SU-DHL-6 (cell line): Measurements from ENCODE around the gene ATP9A.

Experiments
- H2AFZ ChIP-seq: fragments of 200-600 bp; sonication (generic); 2 replicates; pipeline ENCODE4 v1.6.1; 2014; ENCODE audit warnings: low read depth, mild to moderate bottlenecking, moderate library complexity, mixed read lengths, antibody characterized with exemption, low read length; ENCODE audit not compliant: severe bottlenecking
- H3F3A ChIP-seq: fragments of 200-600 bp; shearing (Covaris generic); 2 replicates; pipeline ENCODE4 v1.6.0; 2016; ENCODE audit warnings: antibody characterized with exemption, mild to moderate bottlenecking; ENCODE audit not compliant: insufficient read depth
- H3K27ac ChIP-seq: fragments of 200-600 bp; sonication (generic); 2 replicates; pipeline ENCODE4 v1.5.1; 2016; ENCODE audit warnings: low read depth, mild to moderate bottlenecking, low read length, moderate library complexity, mixed read lengths
- H3K27me3 ChIP-seq: fragments of 200-600 bp; sonication (generic), shearing (Covaris generic); 2 replicates; pipeline ENCODE4 v1.6.0; 2014; ENCODE audit warnings: mild to moderate bottlenecking, low read length
- H3K36me3 ChIP-seq: fragments of 200-600 bp; sonication (generic); 2 replicates; pipeline ENCODE4 v1.6.1; 2014; ENCODE audit warnings: mild to moderate bottlenecking, low read length, mixed read lengths
- H3K4me2 ChIP-seq: fragments of 300-600, 200-600 bp; shearing (Covaris generic), sonication (generic); 2 replicates; pipeline ENCODE4 v1.6.0; 2014; ENCODE audit warnings: low read length, low read depth, mild to moderate bottlenecking; ENCODE audit not compliant: poor library complexity, severe bottlenecking
- H3K4me3 ChIP-seq: fragments of 200-600 bp; sonication (generic); 2 replicates; pipeline ENCODE4 v1.5.1; 2014; ENCODE audit warnings: antibody characterized with exemption, low read length, mild to moderate bottlenecking, mixed read lengths; ENCODE audit not compliant: insufficient read depth, poor library complexity, severe bottlenecking
- H3K79me2 ChIP-seq: fragments of 200-600 bp; sonication (generic); 2 replicates; pipeline ENCODE4 v1.6.1; 2014; ENCODE audit warnings: mild to moderate bottlenecking, low read length, moderate library complexity; ENCODE audit not compliant: insufficient read depth
- H3K9ac ChIP-seq: fragments of 200-600 bp; sonication (generic); 2 replicates; pipeline ENCODE4 v1.7.0; 2014; ENCODE audit warnings: mild to moderate bottlenecking, low read length
- H3K9me2 ChIP-seq: fragments of 200-600 bp; sonication (generic); replicated peaks from 2 replicates; pipeline ENCODE4 v1.6.1; 2014; ENCODE audit warnings: low read length; ENCODE audit not compliant: insufficient read depth
- H3K9me3 ChIP-seq: fragments of 200-600 bp; sonication (generic); 2 replicates; pipeline ENCODE4 v1.6.1; 2014; ENCODE audit warnings: low read length, mixed read lengths; ENCODE audit not compliant: insufficient read depth
- H4K20me1 ChIP-seq: fragments of 200-600 bp; sonication (generic); 2 replicates; pipeline ENCODE4 v1.6.1; 2014; ENCODE audit warnings: low read depth, mild to moderate bottlenecking, antibody characterized with exemption, low read length, moderate library complexity, mixed read lengths
- CTCF ChIP-seq: fragments of 200-600 bp; sonication (generic); IDR thresholded peaks from one replicate; pipeline ENCODE4 v1.5.1; 2017; ENCODE audit warnings: antibody characterized with exemption, mild to moderate bottlenecking, low read length, moderate library complexity; ENCODE audit not compliant: insufficient read depth, poor library complexity, severe bottlenecking
- EZH2phosphoT487 ChIP-seq: fragments of 200-600 bp; sonication (generic), shearing (Covaris generic); conservative IDR thresholded peaks from 2 replicates; pipeline ENCODE4 v1.6.1; 2018; ENCODE audit warnings: mild to moderate bottlenecking, antibody characterized with exemption, low read length, moderate library complexity, mixed read lengths

Gene ATP9A

GRCh38 chr20:51610761-51611624, 157.2 kb downstream of the ATP9A start:
- H3K4me3 ChIP-seq: no peak overlapping the region
- H3F3A ChIP-seq: no peaks in the 10 kb centered on the region
- H3K36me3 ChIP-seq: no peaks in the 10 kb centered on the region
- no peaks in the 10 kb centered on the region for H3K79me2 ChIP-seq
- no peaks in the 10 kb centered on the region for H4K20me1 ChIP-seq
- no peaks in the 10 kb centered on the region for H3K27me3 ChIP-seq
- no peak overlapping the region for H3K27ac ChIP-seq
- no peaks in the 10 kb centered on the region for H3K9me2 ChIP-seq
- TF ChIP-seq CTCF: no peak
- TF ChIP-seq EZH2phosphoT487: no peak
- no peaks in the 10 kb centered on the region for H3K9me3 ChIP-seq
- no peak overlapping the region for H3K9ac ChIP-seq
- no peak overlapping the region for H2AFZ ChIP-seq
- no peak overlapping the region for H3K4me2 ChIP-seq

- Histone ChIP-seq H3K79me2 (no peaks in the 10 kb centered on the region), H3K27ac (no peak overlapping the region), H2AFZ (no peak overlapping the region), H3K9me2 (no peaks in the 10 kb centered on the region), H3K9me3 (no peaks in the 10 kb centered on the region), H3K4me3 (no peak overlapping the region), H4K20me1 (no peaks in the 10 kb centered on the region), H3K27me3 (no peaks in the 10 kb centered on the region), H3F3A (no peaks in the 10 kb centered on the region), H3K4me2 (no peak overlapping the region), H3K36me3 (no peaks in the 10 kb centered on the region), H3K9ac (no peak overlapping the region)
- TF ChIP-seq EZH2phosphoT487: no peak
- no peak for TF ChIP-seq CTCF
These were observed 158.1 kb downstream of the ATP9A start for GRCh38 chr20:51610111-51610510.

- Histone ChIP-seq H3K4me2 (no peak overlapping the region), H3K27ac (no peak overlapping the region), H3K36me3 (no peaks in the 10 kb centered on the region), H3K9me3 (no peaks in the 10 kb centered on the region), H3K79me2 (no peaks in the 10 kb centered on the region), H3K9me2 (no peaks in the 10 kb centered on the region), H3K4me3 (no peak overlapping the region), H3K27me3 (no peaks in the 10 kb centered on the region), H3F3A (no peaks in the 10 kb centered on the region), H3K9ac (no peak overlapping the region), H4K20me1 (no peaks in the 10 kb centered on the region), H2AFZ (no peak overlapping the region)
- TF ChIP-seq EZH2phosphoT487 (no peak), CTCF (no peak)
These were observed 158.9 kb downstream of the ATP9A start for GRCh38 chr20:51609251-51609650.
